Measurements from ENCODE around the gene GNRH2.
"Not testable (repeated sequence)": the region's sequence is repeated elsewhere in the genome, so short reads cannot be mapped to it uniquely, and the experiment has no call there.

GNRH2 gene

DNA sequence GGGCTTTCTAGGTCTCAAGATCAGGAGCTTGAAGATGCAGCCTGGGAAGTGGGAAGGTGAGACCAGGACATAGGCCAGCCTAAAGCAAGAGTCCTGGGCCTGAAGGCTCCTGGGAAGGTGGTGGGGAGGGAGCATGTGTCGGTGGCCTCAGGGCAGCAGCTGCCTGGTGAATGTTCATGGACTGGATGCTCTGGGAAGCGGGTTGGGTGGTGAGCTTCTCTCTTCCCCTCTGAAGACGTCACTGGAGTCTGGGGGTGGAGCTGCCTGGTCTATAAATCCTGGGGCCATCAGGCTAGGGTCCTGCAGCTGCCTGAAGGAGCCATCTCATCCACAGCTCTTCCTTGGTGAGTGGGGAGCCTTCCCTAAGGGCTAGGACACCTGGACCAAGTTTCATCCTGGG is at the start of gene GNRH2:
Gene GNRH2, plus strand, starts transcription at position 301 of the 400 bp plus-strand sequence. CDS start 793 bp downstream, outside the sequence.
- no peak within 1 kb of the TSS for H3K4me3 ChIP-seq (ENCODE audit: low read depth, low read length)

DNA sequence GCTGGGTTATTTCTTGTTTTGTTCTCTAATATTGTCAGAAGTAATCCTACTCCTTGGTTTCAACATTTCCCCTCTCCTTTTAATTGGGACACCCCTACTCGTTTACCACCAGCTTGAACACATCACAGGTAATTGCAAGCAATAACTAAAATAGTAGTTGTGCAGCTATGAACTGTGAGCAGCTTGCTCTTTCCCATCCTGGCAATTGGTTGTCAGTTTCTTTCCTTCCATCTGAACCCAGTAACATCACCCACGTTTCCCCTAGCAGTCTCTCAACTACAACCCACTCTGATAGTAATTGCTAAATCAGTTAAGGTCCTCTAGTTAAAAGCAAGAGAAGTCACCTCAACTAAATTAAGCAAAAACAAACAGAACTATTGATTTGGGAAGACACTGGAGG is 47.6 kb upstream of the GNRH2 start:
- no peak overlapping the region for H3K4me3 ChIP-seq (ENCODE audit: low read depth, low read length)

DNA sequence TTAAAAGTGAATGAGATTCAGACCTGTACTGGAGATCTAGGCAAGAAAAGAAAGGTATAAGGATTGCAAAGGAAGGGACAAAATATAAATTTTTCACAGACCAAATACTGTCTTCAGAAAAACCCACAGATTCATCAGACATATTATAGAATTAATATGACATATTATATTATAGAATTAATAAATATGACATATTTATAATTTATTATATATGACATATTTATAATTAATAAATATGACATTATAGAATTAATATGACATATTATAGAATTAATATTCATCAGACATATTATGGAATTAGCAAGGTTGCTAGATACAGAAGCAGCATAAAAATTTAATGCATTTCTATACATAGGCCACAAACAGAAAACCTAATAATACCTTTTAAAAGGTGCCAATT is 44.7 kb upstream of the GNRH2 start:
- H3K4me3 ChIP-seq (ENCODE audit: low read depth, low read length) = no peak overlapping the region

DNA sequence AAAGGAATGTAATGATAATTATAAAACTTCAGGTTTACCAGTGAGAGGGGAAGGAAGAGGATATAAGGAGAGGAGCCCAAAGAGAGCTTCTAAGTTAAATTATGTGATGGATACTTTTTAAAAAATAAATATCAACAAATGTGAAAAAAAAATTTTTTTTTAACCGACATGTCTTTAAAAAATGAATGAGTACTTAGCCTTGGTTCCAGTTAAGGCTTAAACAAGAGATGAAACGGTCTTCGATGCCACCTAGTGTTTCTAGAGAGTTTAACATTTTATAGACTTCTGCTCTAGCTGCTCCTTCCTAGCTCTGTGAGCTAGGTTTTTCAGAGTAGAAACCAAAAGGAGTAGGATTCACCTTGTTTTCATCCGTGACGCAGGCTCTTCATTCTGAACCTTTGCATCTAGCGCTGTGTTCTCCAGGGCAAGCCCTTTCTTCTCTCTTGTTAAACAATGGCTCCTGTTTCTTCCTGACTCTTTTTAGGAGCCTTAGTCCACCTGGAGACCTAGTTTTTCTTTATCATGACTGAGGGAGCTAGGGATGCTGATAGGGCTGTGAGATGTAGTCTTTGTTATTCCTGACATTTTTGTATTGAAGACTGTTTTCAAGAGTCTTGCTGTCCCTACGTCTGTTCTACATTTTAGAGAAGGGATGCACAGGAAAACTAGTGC is 42.4 kb upstream of the GNRH2 start:
- H3K4me3 ChIP-seq (ENCODE audit: low read depth, low read length) = no peak overlapping the region

DNA sequence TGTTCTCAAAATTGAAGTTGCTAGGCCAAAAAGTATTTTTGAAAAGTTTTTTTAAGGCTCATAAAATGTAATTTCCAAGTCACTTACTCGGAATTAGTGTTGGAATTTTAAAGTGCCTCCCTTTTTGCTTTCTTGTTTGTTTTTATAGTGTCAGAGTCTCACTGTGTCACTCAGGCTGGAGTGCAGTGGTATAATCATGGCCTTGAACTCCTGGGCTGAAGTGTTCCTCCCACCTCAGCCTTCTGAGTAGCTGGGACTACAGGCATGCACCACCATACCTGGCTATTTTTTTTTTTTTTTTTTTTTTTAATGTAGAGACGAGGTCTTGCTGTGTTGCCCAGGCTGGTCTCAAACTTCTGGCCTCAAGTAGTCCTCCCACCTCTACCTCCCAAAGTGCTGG is 40.0 kb upstream of the GNRH2 start:
- H3K4me3 ChIP-seq (ENCODE audit: low read depth, low read length) = no peak overlapping the region

- no peak overlapping the region for H3K4me3 ChIP-seq (ENCODE audit: low read depth, low read length)
Measured at GRCh38 chr20:3010985-3011723, 32.3 kb upstream of the GNRH2 start.

GRCh38 chr20:3011752-3012151 is 31.7 kb upstream of the GNRH2 start:
- H3K4me3 ChIP-seq (ENCODE audit: low read depth, low read length) = no peak overlapping the region

- no peak overlapping the region for H3K4me3 ChIP-seq (ENCODE audit: low read depth, low read length)
Measured at GRCh38 chr20:3013771-3014170, 29.7 kb upstream of the GNRH2 start.

GRCh38 chr20:3014179-3014578 is 29.2 kb upstream of the GNRH2 start:
- H3K4me3 ChIP-seq (ENCODE audit: low read depth, low read length) = no peak overlapping the region

DNA sequence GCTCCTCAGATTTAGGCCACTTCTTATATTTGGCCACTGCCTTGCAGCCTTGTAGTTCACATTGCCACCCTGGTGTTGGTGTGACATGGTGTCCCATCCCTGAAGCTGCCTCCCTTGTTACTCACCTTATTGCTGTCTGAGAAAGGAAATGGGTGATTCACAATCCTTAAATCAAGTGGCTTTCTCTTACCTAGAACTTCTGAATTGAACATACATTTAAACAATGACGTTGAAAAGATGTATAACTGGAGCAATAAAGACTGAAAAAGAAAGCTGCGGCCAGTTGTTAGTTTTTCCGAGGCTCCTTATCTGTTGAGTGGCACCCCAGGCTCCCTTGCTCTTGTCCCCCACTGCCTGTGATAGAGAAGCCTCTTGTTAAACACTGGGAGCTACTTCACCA is 28.8 kb upstream of the GNRH2 start:
- no peak overlapping the region for H3K4me3 ChIP-seq (ENCODE audit: low read depth, low read length)

GRCh38 chr20:3015302-3015701 is 28.1 kb upstream of the GNRH2 start:
- not testable (repeated sequence) for H3K4me3 ChIP-seq (ENCODE audit: low read depth, low read length)

DNA sequence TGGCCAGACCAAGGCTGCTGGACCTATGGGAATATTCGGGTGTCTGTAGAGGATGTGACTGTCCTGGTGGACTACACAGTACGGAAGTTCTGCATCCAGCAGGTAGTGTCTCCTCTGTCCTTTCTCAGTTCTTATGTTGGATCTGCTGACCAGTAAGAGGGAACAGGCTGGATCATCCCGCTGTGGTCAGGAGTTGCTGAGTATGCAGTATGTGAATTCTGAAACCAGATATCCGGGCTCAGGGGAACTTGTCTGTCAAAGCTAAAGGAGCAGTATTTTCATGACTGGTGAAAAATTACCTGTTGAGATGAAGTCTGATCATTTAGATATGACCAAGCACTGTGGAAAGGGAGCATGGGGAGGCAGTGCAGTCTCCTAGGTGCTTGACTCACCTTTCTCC is 22.1 kb upstream of the GNRH2 start:
- H3K4me3 ChIP-seq (ENCODE audit: low read depth, low read length) = no peak overlapping the region

GRCh38 chr20:3021777-3022176 is 21.6 kb upstream of the GNRH2 start:
- no peak overlapping the region for H3K4me3 ChIP-seq (ENCODE audit: low read depth, low read length)

- H3K4me3 ChIP-seq (ENCODE audit: low read depth, low read length) = not testable (repeated sequence)
Measured at GRCh38 chr20:3022559-3023490, 20.6 kb upstream of the GNRH2 start.

- no peak overlapping the region for H3K4me3 ChIP-seq (ENCODE audit: low read depth, low read length)
Measured at GRCh38 chr20:3027987-3028386, 15.4 kb upstream of the GNRH2 start.

DNA sequence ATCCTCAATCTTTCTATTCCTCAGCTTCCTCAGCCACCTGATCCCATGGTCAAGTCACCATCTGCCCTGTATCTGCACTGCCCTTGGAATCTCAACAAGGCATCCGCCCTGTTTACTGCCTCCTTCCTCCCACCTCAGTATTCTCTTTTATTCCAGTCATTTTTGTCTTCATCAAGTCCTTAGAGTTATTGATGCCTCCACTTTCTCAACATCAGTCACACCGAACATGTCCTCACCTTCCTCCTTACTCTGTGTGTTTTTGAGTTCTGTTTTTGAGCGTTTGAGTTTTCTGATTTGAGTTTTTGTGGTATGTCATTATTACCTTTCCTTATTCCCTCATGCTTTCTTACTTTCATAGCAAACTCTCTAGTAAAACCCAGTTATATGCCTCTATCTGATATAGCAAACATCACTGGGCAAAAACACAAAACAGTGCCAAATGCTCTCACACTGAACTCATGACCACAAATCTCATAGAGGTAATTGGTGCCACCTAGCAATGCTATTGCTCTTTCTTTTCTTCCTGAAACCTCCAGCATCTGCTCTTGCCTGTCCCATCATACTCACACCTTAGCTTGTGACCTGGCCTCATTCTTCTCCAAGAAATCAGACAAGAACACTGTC is 11.8 kb upstream of the GNRH2 start:
- no peak overlapping the region for H3K4me3 ChIP-seq (ENCODE audit: low read depth, low read length)

DNA sequence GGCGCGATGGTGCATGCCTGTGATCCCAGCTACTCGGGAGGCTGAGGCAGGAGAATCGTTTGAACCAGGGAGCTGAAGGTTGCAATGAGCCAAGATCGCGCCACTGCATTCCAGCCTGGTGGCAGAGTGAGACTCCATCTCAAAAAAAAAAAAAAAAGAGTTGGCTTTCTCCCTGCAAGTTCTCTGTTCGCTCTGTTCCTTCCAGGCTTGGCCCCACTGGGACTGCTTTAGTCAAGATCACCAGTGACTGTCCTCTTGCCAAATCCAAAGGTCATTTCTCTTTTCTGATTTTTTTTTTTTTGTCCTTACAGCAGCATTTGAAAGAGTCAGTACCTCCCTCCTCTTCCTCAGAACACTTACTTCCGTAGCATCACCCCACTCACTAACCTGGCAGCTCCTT is 10.8 kb upstream of the GNRH2 start:
- no peak overlapping the region for H3K4me3 ChIP-seq (ENCODE audit: low read depth, low read length)

GRCh38 chr20:3037654-3038053 is 5.8 kb upstream of the GNRH2 start:
- no peak overlapping the region for H3K4me3 ChIP-seq (ENCODE audit: low read depth, low read length)

- no peak overlapping the region for H3K4me3 ChIP-seq (ENCODE audit: low read depth, low read length)
Measured at GRCh38 chr20:3038454-3038853, 5.0 kb upstream of the GNRH2 start.

- no peak overlapping the region for H3K4me3 ChIP-seq (ENCODE audit: low read depth, low read length)
Measured at GRCh38 chr20:3039426-3039825, 4.0 kb upstream of the GNRH2 start.

- no peak overlapping the region for H3K4me3 ChIP-seq (ENCODE audit: low read depth, low read length)
Measured at GRCh38 chr20:3040086-3040485, 3.3 kb upstream of the GNRH2 start.
